Neutrophil (primary cell): Measurements from ENCODE around the gene FAM163B.

Experiments
- H3K27ac ChIP-seq: fragments of 200-600 bp; sonication (generic); 2 replicates; pipeline ENCODE4 v1.5.1; 2016; ENCODE audit warnings: mild to moderate bottlenecking, moderate library complexity
- H3K27me3 ChIP-seq: fragments of 200-600 bp; sonication (generic); 2 replicates; pipeline ENCODE4 v1.6.0; 2016; ENCODE audit warnings: mild to moderate bottlenecking
- H3K36me3 ChIP-seq: fragments of 200-600 bp; sonication (generic); 2 replicates; pipeline ENCODE4 v1.5.1; 2017
- H3K4me1 ChIP-seq, 2 experiments: fragments of 200-600 bp in 1 of 2; sonication (generic) in 1 of 2; 1 replicate in 1 of 2; 2 replicates in 1 of 2; pipeline versions ENCODE4 v1.5.1 to v1.6.1; 2013 to 2016; ENCODE audit warnings: low read depth in 1 of 2, low read length in 1 of 2, mild to moderate bottlenecking in 1 of 2, moderate library complexity in 1 of 2; ENCODE audit not compliant: control insufficient read depth in 1 of 2, insufficient read depth in 1 of 2
- H3K4me3 ChIP-seq, 2 experiments: fragments of 200-600 bp in 1 of 2; sonication (generic) in 1 of 2; 1 replicate in 1 of 2; 2 replicates in 1 of 2; pipeline ENCODE4 v1.5.1; 2013 to 2016; ENCODE audit warnings: low read depth in 1 of 2, low read length in 1 of 2, mild to moderate bottlenecking in 1 of 2, moderate library complexity in 1 of 2
- H3K9me3 ChIP-seq: fragments of 200-600 bp; sonication (generic); 2 replicates; pipeline ENCODE4 v1.5.1; 2016
- TF ChIP-seq, protein P1 (sequence below): fragments of 200-600 bp; sonication (generic); IDR thresholded peaks from 2 replicates; pipeline ENCODE4 v1.5.1; 2016; ENCODE audit warnings: antibody characterized with exemption

FAM163B gene

DNA sequence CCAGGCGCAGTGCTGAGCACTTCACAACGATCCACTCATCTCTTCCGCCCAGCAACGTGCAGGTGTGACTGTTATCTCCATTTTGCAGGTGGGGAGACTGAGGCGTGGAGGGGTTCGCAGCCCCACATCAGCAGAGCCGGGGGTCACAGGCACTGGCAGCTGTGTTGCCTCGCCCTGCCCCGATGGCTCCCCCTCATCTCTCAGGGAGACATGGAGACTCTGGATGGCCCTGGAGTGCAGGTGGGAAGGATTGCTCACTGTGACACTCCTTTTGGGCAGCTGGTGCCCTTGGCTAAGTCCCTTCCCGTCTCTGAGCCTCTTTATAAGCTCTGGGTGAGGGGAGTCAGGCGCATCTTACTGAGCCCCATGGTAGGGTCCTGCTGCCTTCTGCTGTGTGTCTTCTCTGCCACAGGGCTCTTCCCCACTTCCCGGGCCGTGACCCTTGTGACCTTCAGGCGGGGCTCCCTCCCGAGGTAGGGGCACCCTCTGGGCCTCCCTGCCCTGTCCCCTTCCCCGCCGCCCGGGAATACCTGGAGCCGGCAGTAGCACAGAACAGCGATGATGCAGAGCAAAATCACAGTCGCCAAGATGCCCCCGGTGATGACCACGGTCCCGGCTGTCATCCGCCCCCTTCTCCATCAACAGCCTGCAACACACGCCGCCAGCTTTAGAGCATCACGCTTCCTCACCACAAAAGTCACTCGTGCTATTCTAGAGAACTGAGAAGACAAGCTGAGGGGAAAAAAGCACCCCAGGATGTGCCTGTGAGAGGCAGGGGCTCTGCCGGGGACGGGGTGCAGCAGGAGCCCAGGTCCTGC lies 29.4 kb downstream of the FAM163B start:
- Histone ChIP-seq H3K27ac (no peak overlapping the region), H3K27me3 (peaks cover 79% of the 10 kb centered on the region), H3K4me1 (no peaks in the 10 kb centered on the region), H3K36me3 (no peaks in the 10 kb centered on the region), H3K4me3 (no peak overlapping the region), H3K9me3 (no peaks in the 10 kb centered on the region)
- TF ChIP-seq, protein P1, sequence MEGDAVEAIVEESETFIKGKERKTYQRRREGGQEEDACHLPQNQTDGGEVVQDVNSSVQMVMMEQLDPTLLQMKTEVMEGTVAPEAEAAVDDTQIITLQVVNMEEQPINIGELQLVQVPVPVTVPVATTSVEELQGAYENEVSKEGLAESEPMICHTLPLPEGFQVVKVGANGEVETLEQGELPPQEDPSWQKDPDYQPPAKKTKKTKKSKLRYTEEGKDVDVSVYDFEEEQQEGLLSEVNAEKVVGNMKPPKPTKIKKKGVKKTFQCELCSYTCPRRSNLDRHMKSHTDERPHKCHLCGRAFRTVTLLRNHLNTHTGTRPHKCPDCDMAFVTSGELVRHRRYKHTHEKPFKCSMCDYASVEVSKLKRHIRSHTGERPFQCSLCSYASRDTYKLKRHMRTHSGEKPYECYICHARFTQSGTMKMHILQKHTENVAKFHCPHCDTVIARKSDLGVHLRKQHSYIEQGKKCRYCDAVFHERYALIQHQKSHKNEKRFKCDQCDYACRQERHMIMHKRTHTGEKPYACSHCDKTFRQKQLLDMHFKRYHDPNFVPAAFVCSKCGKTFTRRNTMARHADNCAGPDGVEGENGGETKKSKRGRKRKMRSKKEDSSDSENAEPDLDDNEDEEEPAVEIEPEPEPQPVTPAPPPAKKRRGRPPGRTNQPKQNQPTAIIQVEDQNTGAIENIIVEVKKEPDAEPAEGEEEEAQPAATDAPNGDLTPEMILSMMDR: no peak

DNA sequence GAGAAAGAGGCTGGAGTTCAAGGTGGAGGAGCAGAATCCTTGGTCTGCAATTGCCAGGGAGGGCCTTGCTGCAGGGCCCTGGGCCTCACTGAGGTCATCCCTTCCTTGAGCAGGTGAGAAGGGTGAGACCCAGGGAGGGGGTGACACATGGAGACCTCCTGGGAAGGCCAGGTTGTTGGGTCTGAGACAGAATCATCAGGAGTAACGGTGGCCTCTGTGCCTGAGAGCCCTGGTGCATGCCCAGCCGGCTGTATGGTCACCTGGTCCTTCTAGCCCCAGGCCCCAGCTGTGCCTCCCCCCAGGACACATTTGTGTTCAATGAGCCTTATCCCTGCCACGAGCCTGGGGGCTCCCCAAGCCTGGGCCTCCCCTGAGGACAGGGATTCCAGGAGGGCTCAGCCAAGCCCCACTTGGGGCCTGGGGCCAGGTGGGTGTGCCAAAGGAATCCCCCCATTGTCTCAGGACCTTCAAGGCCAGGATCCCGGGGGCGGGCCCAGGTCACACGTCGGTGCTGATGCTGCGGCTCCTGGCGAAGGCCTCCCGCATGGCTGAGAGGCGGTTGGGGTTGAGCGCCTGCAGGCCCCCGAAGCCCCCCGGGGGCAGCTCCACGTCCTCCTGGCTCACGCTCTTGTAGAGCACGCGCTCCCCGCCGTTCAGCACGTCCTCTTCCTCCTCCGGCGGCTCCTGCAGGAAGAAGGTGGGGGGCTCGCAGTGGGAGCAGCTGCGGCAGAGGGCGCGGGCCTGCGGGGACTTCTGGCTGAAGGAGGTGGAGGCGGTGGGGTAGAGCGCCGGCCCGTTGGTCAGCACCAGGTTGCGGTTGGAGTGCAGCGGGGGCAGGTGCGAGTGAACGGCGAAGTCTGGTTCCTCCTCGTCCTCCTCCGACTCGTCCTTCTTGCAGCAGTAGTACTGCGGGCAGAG lies 30.4 kb downstream of the FAM163B start:
- H3K4me1 ChIP-seq: no peaks in the 10 kb centered on the region
- H3K27me3 ChIP-seq: peaks cover 69% of the 10 kb centered on the region
- H3K4me3 ChIP-seq: no peak overlapping the region
- TF ChIP-seq, protein P1: no peak
- H3K36me3 ChIP-seq: no peaks in the 10 kb centered on the region
- no peaks in the 10 kb centered on the region for H3K9me3 ChIP-seq
- H3K27ac ChIP-seq: no peak overlapping the region

DNA sequence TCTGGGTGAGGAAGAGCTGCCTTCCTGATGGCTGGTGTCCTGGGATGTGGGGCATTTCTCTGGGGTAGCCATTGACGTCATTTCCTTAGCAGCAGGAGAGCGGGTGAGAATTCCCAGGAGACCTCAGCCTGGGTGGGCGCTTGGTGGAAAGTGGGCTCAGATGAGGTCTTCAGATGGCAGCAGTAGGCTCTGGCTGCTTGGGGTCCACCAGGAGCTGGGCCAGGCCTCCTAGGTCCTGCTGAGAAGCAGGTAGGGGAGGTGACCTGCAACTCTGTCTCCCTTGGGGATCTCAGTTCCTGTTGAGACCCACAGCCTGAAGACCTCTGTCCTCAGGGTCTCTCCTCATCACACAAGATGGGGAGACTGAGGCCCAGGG lies 31.5 kb downstream of the FAM163B start:
- no peaks in the 10 kb centered on the region for H3K4me1 ChIP-seq
- peaks cover 62% of the 10 kb centered on the region for H3K27me3 ChIP-seq
- no peaks in the 10 kb centered on the region for H3K9me3 ChIP-seq
- H3K4me3 ChIP-seq: no peak overlapping the region
- no peaks in the 10 kb centered on the region for H3K36me3 ChIP-seq
- TF ChIP-seq, protein P1: no peak
- no peak overlapping the region for H3K27ac ChIP-seq

DNA sequence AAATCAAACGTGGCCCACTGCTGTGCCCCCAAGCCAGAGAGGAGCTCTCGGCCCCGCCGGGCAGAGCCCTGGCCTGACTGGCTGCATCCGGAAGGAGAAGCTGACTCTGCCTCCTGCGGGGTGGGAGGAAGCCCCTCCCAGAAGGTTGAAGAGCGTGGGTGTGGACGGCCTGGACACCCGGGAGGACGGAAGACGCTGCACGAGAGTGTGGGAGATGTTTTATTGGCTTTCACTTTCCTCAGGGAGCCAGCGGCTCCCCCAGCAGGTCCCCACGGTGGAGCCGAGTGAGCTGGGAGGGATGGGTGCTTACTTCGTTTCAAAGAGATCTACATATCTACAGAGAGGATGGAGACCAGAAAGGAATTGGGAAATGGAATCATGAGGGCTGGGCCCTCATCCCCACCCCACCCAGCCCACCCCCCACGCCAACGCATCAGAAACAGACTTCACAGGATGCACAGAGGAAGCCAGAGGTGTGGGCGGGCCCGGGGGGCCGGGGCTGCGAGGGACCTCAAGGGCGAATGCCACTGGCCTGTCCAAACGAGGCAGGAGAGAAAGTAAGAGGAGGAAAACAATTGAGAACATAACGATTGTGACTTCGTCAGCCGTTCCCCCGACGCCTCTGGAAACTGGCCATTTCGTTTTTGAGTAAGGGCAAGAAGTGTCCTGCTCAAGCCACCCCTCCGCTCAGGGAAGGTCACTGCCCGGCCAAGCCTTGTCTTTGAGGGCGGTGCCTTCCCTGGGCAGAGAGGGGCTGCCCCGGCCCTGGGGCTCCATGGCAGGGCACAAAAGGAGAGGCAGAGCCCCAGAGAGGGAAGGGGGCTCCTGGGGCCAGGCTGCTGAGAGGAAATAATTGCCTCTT lies 32.1 kb downstream of the FAM163B start:
- peaks cover 62% of the 10 kb centered on the region for H3K27me3 ChIP-seq
- no peak overlapping the region for H3K4me3 ChIP-seq
- H3K9me3 ChIP-seq: no peaks in the 10 kb centered on the region
- no peaks in the 10 kb centered on the region for H3K36me3 ChIP-seq
- H3K4me1 ChIP-seq: no peaks in the 10 kb centered on the region
- no peak overlapping the region for H3K27ac ChIP-seq
- TF ChIP-seq, protein P1: no peak
